ENCODE results near the gene TMEM43. TPM values are rescaled to one million over a fixed set of nuclear protein-coding genes. Genes with fewer than 3 reads are reported as not detected.
A peak's percentile ranks its signal among the peaks of the same experiment; 100 is the strongest.

Gene TMEM43
- total and polyA plus RNA-seq, 4 donors, result 42.7 to 79.3 (median 48.9) TPM

GRCh38 chr3:14141602-14142341, 16.9 kb downstream of the TMEM43 start:
- H3K9me3 ChIP-seq (ENCODE audit: control insufficient read depth, insufficient read depth, low read length), result no peaks in the 10 kb centered on the region
- no peak overlapping the region for H3K4me3 ChIP-seq (ENCODE audit: low read depth, low read length)
- DNase-seq (ENCODE audit: low read depth in 4 of 6, low spot score in 6 of 6), result no peak
- no peaks in the 10 kb centered on the region for H3K27me3 ChIP-seq (ENCODE audit: control insufficient read depth, insufficient read depth, low read length)
- H3K36me3 ChIP-seq (ENCODE audit: control insufficient read depth, insufficient read depth, low read length), result peaks cover 68% of the 10 kb centered on the region
- no peak overlapping the region for H3K27ac ChIP-seq (ENCODE audit: low read depth, low read length)
- H3K4me1 ChIP-seq (ENCODE audit: control insufficient read depth, insufficient read depth, low read length), result peaks cover 21% of the 10 kb centered on the region
- 90% methylated on average over 19 of the region's 19 CpGs for WGBS (ENCODE audit: insufficient coverage)

GRCh38 chr3:14142567-14143270, 17.9 kb downstream of the TMEM43 start:
- H3K9me3 ChIP-seq (ENCODE audit: control insufficient read depth, insufficient read depth, low read length), result no peaks in the 10 kb centered on the region
- no peak overlapping the region for H3K27ac ChIP-seq (ENCODE audit: low read depth, low read length)
- H3K4me3 ChIP-seq (ENCODE audit: low read depth, low read length), result no peak overlapping the region
- H3K36me3 ChIP-seq (ENCODE audit: control insufficient read depth, insufficient read depth, low read length), result peaks cover 68% of the 10 kb centered on the region
- DNase-seq (ENCODE audit: low read depth in 4 of 6, low spot score in 6 of 6), result no peak
- WGBS (ENCODE audit: insufficient coverage), result 87% methylated on average over 5 of the region's 8 CpGs
- no peaks in the 10 kb centered on the region for H3K27me3 ChIP-seq (ENCODE audit: control insufficient read depth, insufficient read depth, low read length)
- H3K4me1 ChIP-seq (ENCODE audit: control insufficient read depth, insufficient read depth, low read length), result peaks cover 18% of the 10 kb centered on the region

GRCh38 chr3:14143271-14144225, 18.7 kb downstream of the TMEM43 start:
- H3K27ac ChIP-seq (ENCODE audit: low read depth, low read length), result peak overlapping the region; percentile 90
- DNase-seq (ENCODE audit: low read depth in 4 of 6, low spot score in 6 of 6), result peak in 1 of 6 donors; percentile 47
- 45% methylated on average over 2 of the region's 7 CpGs for WGBS (ENCODE audit: insufficient coverage)
- H3K4me1 ChIP-seq (ENCODE audit: control insufficient read depth, insufficient read depth, low read length), result peaks cover 22% of the 10 kb centered on the region
- no peaks in the 10 kb centered on the region for H3K9me3 ChIP-seq (ENCODE audit: control insufficient read depth, insufficient read depth, low read length)
- no peak overlapping the region for H3K4me3 ChIP-seq (ENCODE audit: low read depth, low read length)
- peaks cover 69% of the 10 kb centered on the region for H3K36me3 ChIP-seq (ENCODE audit: control insufficient read depth, insufficient read depth, low read length)
- no peaks in the 10 kb centered on the region for H3K27me3 ChIP-seq (ENCODE audit: control insufficient read depth, insufficient read depth, low read length)

- H3K27ac ChIP-seq (ENCODE audit: low read depth, low read length), result peak overlapping the region; percentile 90
- 36% methylated on average over 2 of the region's 7 CpGs for WGBS (ENCODE audit: insufficient coverage)
- no peaks in the 10 kb centered on the region for H3K9me3 ChIP-seq (ENCODE audit: control insufficient read depth, insufficient read depth, low read length)
- H3K4me3 ChIP-seq (ENCODE audit: low read depth, low read length), result no peak overlapping the region
- H3K27me3 ChIP-seq (ENCODE audit: control insufficient read depth, insufficient read depth, low read length), result no peaks in the 10 kb centered on the region
- peaks cover 67% of the 10 kb centered on the region for H3K36me3 ChIP-seq (ENCODE audit: control insufficient read depth, insufficient read depth, low read length)
- peak in 2 of 6 donors; percentile 78 to 89 for DNase-seq (ENCODE audit: low read depth in 4 of 6, low spot score in 6 of 6)
- H3K4me1 ChIP-seq (ENCODE audit: control insufficient read depth, insufficient read depth, low read length), result peaks cover 26% of the 10 kb centered on the region
These were observed 19.7 kb downstream of the TMEM43 start for GRCh38 chr3:14144423-14145075.

- peaks cover 26% of the 10 kb centered on the region for H3K4me1 ChIP-seq (ENCODE audit: control insufficient read depth, insufficient read depth, low read length)
- DNase-seq (ENCODE audit: low read depth in 4 of 6, low spot score in 6 of 6), result no peak
- peaks cover 64% of the 10 kb centered on the region for H3K36me3 ChIP-seq (ENCODE audit: control insufficient read depth, insufficient read depth, low read length)
- H3K4me3 ChIP-seq (ENCODE audit: low read depth, low read length), result no peak overlapping the region
- H3K27ac ChIP-seq (ENCODE audit: low read depth, low read length), result peak overlapping the region; percentile 90
- no peaks in the 10 kb centered on the region for H3K27me3 ChIP-seq (ENCODE audit: control insufficient read depth, insufficient read depth, low read length)
- WGBS (ENCODE audit: insufficient coverage), result 87% methylated on average over 5 of the region's 9 CpGs
- no peaks in the 10 kb centered on the region for H3K9me3 ChIP-seq (ENCODE audit: control insufficient read depth, insufficient read depth, low read length)
These were observed 20.4 kb downstream of the TMEM43 start for GRCh38 chr3:14145236-14145635.

GRCh38 chr3:14145670-14146380, 21.0 kb downstream of the TMEM43 start:
- Histone ChIP-seq H3K4me1 (ENCODE audit: control insufficient read depth, insufficient read depth, low read length) (peaks cover 26% of the 10 kb centered on the region), H3K27ac (ENCODE audit: low read depth, low read length) (no peak overlapping the region), H3K36me3 (ENCODE audit: control insufficient read depth, insufficient read depth, low read length) (peaks cover 65% of the 10 kb centered on the region), H3K9me3 (ENCODE audit: control insufficient read depth, insufficient read depth, low read length) (no peaks in the 10 kb centered on the region), H3K27me3 (ENCODE audit: control insufficient read depth, insufficient read depth, low read length) (no peaks in the 10 kb centered on the region), H3K4me3 (ENCODE audit: low read depth, low read length) (no peak overlapping the region)
- no peak for DNase-seq (ENCODE audit: low read depth in 4 of 6, low spot score in 6 of 6)
- 92% methylated on average over 10 of the region's 10 CpGs for WGBS (ENCODE audit: insufficient coverage)

- H3K27me3 ChIP-seq (ENCODE audit: control insufficient read depth, insufficient read depth, low read length), result no peaks in the 10 kb centered on the region
- peaks cover 63% of the 10 kb centered on the region for H3K36me3 ChIP-seq (ENCODE audit: control insufficient read depth, insufficient read depth, low read length)
- no peaks in the 10 kb centered on the region for H3K9me3 ChIP-seq (ENCODE audit: control insufficient read depth, insufficient read depth, low read length)
- WGBS (ENCODE audit: insufficient coverage), result 94% methylated on average over 10 of the region's 10 CpGs
- no peak overlapping the region for H3K27ac ChIP-seq (ENCODE audit: low read depth, low read length)
- H3K4me1 ChIP-seq (ENCODE audit: control insufficient read depth, insufficient read depth, low read length), result peaks cover 26% of the 10 kb centered on the region
- no peak for DNase-seq (ENCODE audit: low read depth in 4 of 6, low spot score in 6 of 6)
- no peak overlapping the region for H3K4me3 ChIP-seq (ENCODE audit: low read depth, low read length)
These were observed 21.7 kb downstream of the TMEM43 start for GRCh38 chr3:14146381-14147065.

- WGBS (ENCODE audit: insufficient coverage), result 100% methylated on average over 4 of the region's 5 CpGs
- no peak for DNase-seq (ENCODE audit: low read depth in 4 of 6, low spot score in 6 of 6)
- Histone ChIP-seq H3K27ac (ENCODE audit: low read depth, low read length) (no peak overlapping the region), H3K36me3 (ENCODE audit: control insufficient read depth, insufficient read depth, low read length) (peaks cover 61% of the 10 kb centered on the region), H3K4me1 (ENCODE audit: control insufficient read depth, insufficient read depth, low read length) (peaks cover 26% of the 10 kb centered on the region), H3K4me3 (ENCODE audit: low read depth, low read length) (no peak overlapping the region), H3K27me3 (ENCODE audit: control insufficient read depth, insufficient read depth, low read length) (no peaks in the 10 kb centered on the region), H3K9me3 (ENCODE audit: control insufficient read depth, insufficient read depth, low read length) (no peaks in the 10 kb centered on the region)
These were observed 22.2 kb downstream of the TMEM43 start for GRCh38 chr3:14147066-14147435.

Data from spinal cord (tissue), 10 donors.